Kidney epithelial cell (primary cell): ENCODE results near the gene LIMS1. TPM values are rescaled to one million over a fixed set of nuclear protein-coding genes. Genes with fewer than 3 reads are reported as not detected.
A peak's percentile ranks its signal among the peaks of the same experiment; 100 is the strongest.
"Not testable (repeated sequence)": the region's sequence is repeated elsewhere in the genome, so short reads cannot be mapped to it uniquely, and the experiment has no call there.

Source experiments
- DNase-seq: peaks from one replicate; pipeline ENCODE4 v3.0.0-alpha.2; 2010; ENCODE audit warnings: low read depth
- H3K27me3 ChIP-seq: 2 replicates; pipeline ENCODE4 v1.6.0; 2011; ENCODE audit warnings: low read length; ENCODE audit not compliant: control insufficient read depth, insufficient read depth
- H3K36me3 ChIP-seq: 2 replicates; pipeline ENCODE4 v1.5.1; 2011; ENCODE audit warnings: low read length; ENCODE audit not compliant: control insufficient read depth, insufficient read depth
- H3K4me3 ChIP-seq: 2 replicates; pipeline ENCODE4 v1.5.1; 2011; ENCODE audit warnings: low read depth, mild to moderate bottlenecking, control low read depth, low read length
- total RNA-seq: library from RNA; depleted of rRNA; stranded (reverse); fragments of >200 nt; gene quantifications from 2 replicates; pipeline ENCODE4 v1.2.3, GENCODE V29; 2015
- TF ChIP-seq, protein P1 (sequence below): IDR thresholded peaks from 2 replicates; pipeline ENCODE4 v1.5.1; 2011; ENCODE audit warnings: mild to moderate bottlenecking, moderate library complexity, low read length, control low read depth, inconsistent platforms; ENCODE audit not compliant: insufficient read depth, poor library complexity, severe bottlenecking

The LIMS1 gene
- total RNA-seq, 1 donor from 2014 or later = 202 TPM

GRCh38 chr2:108670282-108670681 lies 136.0 kb downstream of the LIMS1 start:
- H3K27me3 ChIP-seq, H3K36me3 ChIP-seq, H3K4me3 ChIP-seq, DNase-seq: not testable (repeated sequence)

DNA sequence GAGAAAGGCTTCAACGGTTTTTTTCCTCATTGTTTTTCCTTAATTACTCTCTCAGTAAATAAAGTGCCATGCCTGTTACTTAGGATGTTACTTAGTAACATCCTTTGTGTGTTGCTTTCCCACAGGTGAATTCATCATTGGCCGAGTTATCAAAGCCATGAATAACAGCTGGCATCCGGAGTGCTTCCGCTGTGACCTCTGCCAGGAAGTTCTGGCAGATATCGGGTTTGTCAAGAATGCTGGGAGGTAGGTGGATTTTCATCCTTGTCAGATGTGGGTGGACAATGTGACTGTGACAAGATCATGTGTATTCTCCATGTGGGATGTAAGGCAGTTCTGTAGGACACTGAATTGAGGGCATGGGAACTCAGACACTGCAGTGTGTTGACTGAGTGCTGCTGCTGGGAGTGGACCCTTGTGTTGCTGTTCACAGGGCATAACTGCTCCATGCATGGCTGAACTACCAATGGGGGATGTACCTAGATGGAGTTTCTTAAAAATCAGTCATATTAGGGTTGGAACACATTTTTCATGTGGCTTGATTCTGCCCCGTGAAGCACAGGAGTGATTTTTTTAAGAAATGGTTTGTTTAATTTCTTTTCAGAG lies 138.0 kb downstream of the LIMS1 start:
- not testable (repeated sequence) for H3K27me3 ChIP-seq, H3K36me3 ChIP-seq, H3K4me3 ChIP-seq, DNase-seq

DNA sequence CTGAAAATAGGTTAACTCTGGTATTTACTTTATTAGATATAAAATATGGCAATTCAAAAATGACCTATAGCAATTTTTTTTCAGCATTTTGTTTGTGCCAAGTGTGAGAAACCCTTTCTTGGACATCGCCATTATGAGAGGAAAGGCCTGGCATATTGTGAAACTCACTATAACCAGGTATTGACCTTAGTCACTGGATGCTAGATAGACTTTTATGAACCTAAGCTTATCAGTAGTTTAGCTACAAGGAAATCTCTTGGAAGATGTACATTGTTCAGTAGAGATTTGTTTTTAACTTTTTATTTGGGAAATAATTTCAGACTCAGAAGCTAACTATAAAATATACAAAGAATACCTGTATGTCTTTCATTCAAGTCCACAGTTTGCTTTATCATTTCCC lies 142.3 kb downstream of the LIMS1 start:
- H3K36me3 ChIP-seq, DNase-seq, H3K27me3 ChIP-seq, H3K4me3 ChIP-seq: not testable (repeated sequence)

- H3K27me3 ChIP-seq, H3K4me3 ChIP-seq, DNase-seq, H3K36me3 ChIP-seq: not testable (repeated sequence)
These were observed 143.0 kb downstream of the LIMS1 start for GRCh38 chr2:108677239-108677744.

DNA sequence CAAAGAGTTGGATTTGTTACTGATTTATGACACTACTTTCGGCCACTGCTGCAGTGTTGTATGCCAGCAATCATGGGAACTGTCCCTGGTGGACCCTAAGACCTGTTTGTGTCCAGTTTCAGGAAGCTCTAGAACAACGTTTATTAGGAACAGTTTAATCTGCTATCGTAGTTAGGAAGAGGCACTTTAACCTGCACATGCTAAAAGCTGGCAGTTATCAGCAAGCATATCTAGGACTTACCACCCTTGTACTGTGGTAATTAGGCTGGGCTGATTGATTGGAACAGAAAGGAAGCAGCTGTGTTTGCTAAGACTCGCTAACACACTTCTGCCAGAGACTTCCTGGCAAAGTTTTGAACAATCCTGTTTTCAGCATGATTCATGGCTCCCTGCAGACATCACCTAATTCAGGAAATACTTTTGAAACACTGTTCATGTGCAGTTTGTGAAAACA lies 144.0 kb downstream of the LIMS1 start:
- H3K36me3 ChIP-seq, H3K27me3 ChIP-seq, H3K4me3 ChIP-seq: not testable (repeated sequence)
- DNase-seq = peak; percentile 29

DNA sequence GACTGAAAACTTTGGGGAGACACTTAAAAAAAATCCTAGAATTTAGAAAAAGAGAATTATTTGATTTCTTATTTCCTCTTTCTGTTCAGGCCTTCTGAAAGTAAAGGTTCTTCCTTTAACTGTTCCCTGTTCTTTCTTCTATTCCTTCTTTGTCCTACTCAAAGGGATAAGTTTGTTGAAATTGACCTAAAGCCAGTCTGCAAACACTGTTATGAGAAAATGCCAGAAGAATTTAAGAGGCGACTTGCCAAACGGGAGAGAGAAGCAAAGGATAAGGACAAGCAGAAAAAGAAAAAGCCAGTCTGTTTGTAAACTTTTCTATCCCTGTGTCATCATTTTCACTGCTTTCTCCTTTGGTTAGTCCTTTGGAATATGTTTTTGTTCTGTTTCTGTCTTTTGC lies 146.5 kb downstream of the LIMS1 start:
- H3K4me3 ChIP-seq = not testable (repeated sequence)

DNA sequence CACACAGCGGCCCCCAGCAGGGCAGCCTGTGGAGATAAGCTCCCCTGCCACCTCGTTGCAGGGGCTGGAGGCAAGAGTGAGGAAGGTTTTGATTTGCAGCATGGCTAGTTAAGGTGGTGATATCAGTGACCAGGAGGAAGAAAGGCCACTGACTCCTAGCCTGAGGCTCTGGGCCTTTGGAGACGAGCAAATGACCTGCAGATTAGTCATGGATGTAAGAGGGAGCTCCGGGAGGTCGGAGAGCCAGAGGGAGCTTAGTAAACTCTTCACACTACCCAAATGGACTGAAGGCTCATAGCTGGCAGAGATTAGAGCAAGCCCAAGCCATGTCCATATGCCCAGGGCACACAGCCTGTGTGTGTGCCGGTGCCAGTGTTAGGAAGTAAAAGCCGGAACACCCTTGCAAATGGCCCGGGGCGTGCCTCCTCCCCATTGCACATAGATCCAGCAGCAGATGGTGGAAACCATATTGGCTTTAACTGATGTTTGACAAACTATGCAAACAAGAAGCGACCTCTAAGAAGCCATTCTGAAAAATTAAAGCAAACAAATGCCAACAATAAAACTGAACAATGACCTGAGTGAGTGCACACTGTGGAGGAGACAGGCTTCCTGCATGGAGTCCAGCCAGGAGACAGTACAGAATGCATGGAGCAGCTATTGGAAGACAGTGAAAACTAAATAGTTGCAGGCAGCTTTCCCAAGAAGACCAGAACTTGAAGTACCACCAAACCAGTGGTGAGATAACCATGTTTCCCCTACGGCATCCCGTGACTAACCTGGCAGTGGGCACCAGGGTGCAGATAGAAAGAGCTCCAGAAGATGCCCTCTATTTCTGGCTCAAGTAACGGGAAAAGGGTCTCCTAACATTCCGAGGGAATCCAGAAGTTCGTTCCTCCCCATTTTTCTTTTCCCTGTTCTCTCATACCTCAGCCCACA lies 154.8 kb downstream of the LIMS1 start:
- not testable (repeated sequence) for H3K4me3 ChIP-seq, H3K36me3 ChIP-seq, H3K27me3 ChIP-seq, DNase-seq

More for the DNA sequence above, 146.5 kb downstream of the LIMS1 start:
- not testable (repeated sequence) for H3K27me3 ChIP-seq, DNase-seq, H3K36me3 ChIP-seq

DNA sequence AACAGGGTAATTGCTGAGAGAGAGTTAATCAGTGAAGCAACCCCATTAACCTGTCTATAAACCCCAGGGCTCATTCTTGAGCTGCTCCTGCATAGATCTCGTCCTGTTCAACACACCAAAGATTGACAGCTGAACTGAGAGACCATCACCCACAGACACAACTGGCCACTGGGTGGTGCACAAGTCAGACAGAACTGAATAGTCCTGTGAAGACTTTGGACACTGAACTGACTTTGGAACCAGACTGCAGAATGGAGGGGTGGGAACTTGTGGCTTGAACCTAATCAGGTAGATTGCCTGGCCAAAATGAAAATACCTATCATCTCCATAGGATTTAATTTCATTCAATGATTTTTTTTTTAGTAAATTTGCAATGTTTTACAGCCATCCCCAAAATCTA lies 155.7 kb downstream of the LIMS1 start:
- not testable (repeated sequence) for H3K27me3 ChIP-seq, H3K36me3 ChIP-seq, DNase-seq, H3K4me3 ChIP-seq

DNA sequence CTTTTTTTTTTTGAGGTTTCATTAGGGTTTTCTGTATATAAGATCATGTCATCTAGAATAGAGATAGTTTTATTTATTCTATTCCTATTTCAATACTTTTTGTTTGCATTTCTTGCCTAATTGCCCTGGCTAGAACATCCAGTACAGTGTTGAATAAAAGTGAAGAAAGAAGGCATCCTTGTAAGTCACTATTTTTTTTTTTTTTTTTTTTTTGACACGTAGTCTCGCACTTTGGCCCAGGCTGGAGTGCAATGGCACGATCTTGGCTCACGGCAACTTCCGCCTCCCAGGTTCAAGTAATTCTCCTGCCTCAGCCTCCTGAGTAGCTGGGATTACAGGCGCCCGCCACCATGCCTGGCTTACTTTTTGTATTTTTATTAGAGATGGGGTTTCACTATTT lies 157.2 kb downstream of the LIMS1 start:
- TF ChIP-seq, protein P1, sequence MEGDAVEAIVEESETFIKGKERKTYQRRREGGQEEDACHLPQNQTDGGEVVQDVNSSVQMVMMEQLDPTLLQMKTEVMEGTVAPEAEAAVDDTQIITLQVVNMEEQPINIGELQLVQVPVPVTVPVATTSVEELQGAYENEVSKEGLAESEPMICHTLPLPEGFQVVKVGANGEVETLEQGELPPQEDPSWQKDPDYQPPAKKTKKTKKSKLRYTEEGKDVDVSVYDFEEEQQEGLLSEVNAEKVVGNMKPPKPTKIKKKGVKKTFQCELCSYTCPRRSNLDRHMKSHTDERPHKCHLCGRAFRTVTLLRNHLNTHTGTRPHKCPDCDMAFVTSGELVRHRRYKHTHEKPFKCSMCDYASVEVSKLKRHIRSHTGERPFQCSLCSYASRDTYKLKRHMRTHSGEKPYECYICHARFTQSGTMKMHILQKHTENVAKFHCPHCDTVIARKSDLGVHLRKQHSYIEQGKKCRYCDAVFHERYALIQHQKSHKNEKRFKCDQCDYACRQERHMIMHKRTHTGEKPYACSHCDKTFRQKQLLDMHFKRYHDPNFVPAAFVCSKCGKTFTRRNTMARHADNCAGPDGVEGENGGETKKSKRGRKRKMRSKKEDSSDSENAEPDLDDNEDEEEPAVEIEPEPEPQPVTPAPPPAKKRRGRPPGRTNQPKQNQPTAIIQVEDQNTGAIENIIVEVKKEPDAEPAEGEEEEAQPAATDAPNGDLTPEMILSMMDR = no peak
- Histone ChIP-seq H3K4me3 (no peak overlapping the region), H3K36me3 (no peaks in the 10 kb centered on the region), H3K27me3 (no peaks in the 10 kb centered on the region)
- DNase-seq = no peak

- Histone ChIP-seq H3K36me3 (no peaks in the 10 kb centered on the region), H3K4me3 (no peak overlapping the region), H3K27me3 (no peaks in the 10 kb centered on the region)
- no peak for DNase-seq
- TF ChIP-seq, protein P1 = no peak
These were observed 166.9 kb downstream of the LIMS1 start for GRCh38 chr2:108701208-108701607.
